Lung (tissue), 12 donors: ENCODE measurements around the gene ADAMTS9. TPM values are rescaled to one million over a fixed set of nuclear protein-coding genes. Genes with fewer than 3 reads are reported as not detected.

Experiments
- ATAC-seq: fragments of 200-7000 bp; cut with Tn5 transposase; one replicate; pipeline ENCODE4 v1.9.1; 2020; ENCODE audit warnings: moderate number of reproducible peaks; ENCODE audit not compliant: insufficient read depth, low FRiP score
- DNase-seq, 3 donors: peaks; one replicate each; pipeline ENCODE4 v3.0.0-alpha.2; 2013 to 2017
- H3K27ac ChIP-seq, 2 donors: one replicate each; pipeline ENCODE4 v1.5.1; 2013; ENCODE audit warnings: mild to moderate bottlenecking in 2 of 2, moderate library complexity in 2 of 2, control low read depth in 1 of 2, inconsistent platforms in 1 of 2, low read depth in 1 of 2, low read length in 1 of 2
- H3K27me3 ChIP-seq, 3 donors: one replicate each; pipeline ENCODE4 v1.5.1; 2013; ENCODE audit warnings: low read length in 2 of 3; ENCODE audit not compliant: control insufficient read depth in 3 of 3, insufficient read depth in 3 of 3
- H3K36me3 ChIP-seq, 4 donors: one replicate each; pipeline ENCODE4 v1.5.1; 2013; ENCODE audit warnings: low read length in 4 of 4, mild to moderate bottlenecking in 1 of 4, moderate library complexity in 1 of 4; ENCODE audit not compliant: control insufficient read depth in 4 of 4, insufficient read depth in 4 of 4
- H3K4me1 ChIP-seq, 5 donors: one replicate each; pipeline ENCODE4 v1.5.1; 2013; ENCODE audit warnings: low read length in 5 of 5, mild to moderate bottlenecking in 2 of 5, moderate library complexity in 1 of 5; ENCODE audit not compliant: control insufficient read depth in 5 of 5, insufficient read depth in 5 of 5
- H3K4me3 ChIP-seq: one replicate; pipeline ENCODE4 v1.5.1; 2013; ENCODE audit warnings: mild to moderate bottlenecking, control low read depth, moderate library complexity
- H3K9ac ChIP-seq, 2 donors: one replicate each; pipeline ENCODE4 v1.5.1; 2013; ENCODE audit warnings: low read length in 2 of 2, control low read depth in 1 of 2; ENCODE audit not compliant: insufficient read depth in 1 of 2
- H3K9me3 ChIP-seq, 4 donors: one replicate each; pipeline ENCODE4 v1.5.1; 2013; ENCODE audit warnings: low read length in 3 of 4, mild to moderate bottlenecking in 1 of 4, moderate library complexity in 1 of 4; ENCODE audit not compliant: control insufficient read depth in 4 of 4, insufficient read depth in 3 of 4
- WGBS, 2 donors: extraction: QIAGEN DNeasy Blood & Tissue Kit; methylation state at CpG; one replicate each; pipeline ENCODE4 v1.1.7; 2013; 5-methylcytosine and 5-hydroxymethylcytosine counted together
- polyA plus RNA-seq, 2 donors: library from polyadenylated mRNA; stranded (reverse); fragments of 200-250 nt; gene quantifications; one replicate each; pipeline ENCODE4 v1.2.1, GENCODE V29; 2013
- total RNA-seq, 2 donors: library from RNA; depleted of rRNA in 1 of 2; stranded (reverse); fragments of >200 nt in 1 of 2; gene quantifications; one replicate each; pipeline ENCODE4 v1.2.1, GENCODE V29; 2014 to 2021
- TF ChIP-seq, protein P1 (sequence below): IDR thresholded peaks from 2 replicates; pipeline ENCODE4 v1.5.1; 2012; ENCODE audit warnings: mild to moderate bottlenecking; ENCODE audit errors: control extremely low read depth, extremely low read depth
- donor health status: control.
- donor health status: control.
- donor health status: Bipolar disorder and iron deficiency.
- donor health status: healthy.
- donor health status: DM: yes; HTN: yes; CAD: no.

ADAMTS9 gene
- total and polyA plus RNA-seq, 4 donors, result 29.9 to 75.6 (median 42.9) TPM

DNA sequence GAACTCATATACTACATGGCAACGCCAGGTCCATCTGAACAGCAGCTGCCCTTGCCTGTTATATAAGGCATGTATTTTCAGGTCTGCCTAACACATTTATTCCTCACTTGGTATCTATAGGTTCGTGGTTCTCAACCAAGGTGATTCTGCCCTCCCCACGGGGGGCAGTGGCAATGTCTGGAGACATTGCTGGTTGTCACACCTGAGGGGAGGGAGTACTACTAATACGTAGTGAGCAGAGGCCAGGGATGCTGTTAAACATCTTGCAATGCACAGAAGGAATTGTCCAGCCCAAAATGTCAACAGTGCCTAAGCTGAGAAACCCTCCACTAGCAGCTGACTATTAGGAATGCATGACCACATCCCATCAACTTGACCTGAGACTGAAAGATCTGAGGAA, 32.6 kb downstream of the ADAMTS9 start:
- Histone ChIP-seq H3K36me3 (peaks cover 12 to 42% (median 15%) of the 10 kb centered on the region in 4 donors), H3K4me1 (peaks cover 0 to 7% (median 0%) of the 10 kb centered on the region in 5 donors), H3K27me3 (no peaks in the 10 kb centered on the region), H3K9ac (no peak overlapping the region), H3K9me3 (no peaks in the 10 kb centered on the region), H3K4me3 (no peak overlapping the region), H3K27ac (no peak overlapping the region)
- TF ChIP-seq, protein P1, sequence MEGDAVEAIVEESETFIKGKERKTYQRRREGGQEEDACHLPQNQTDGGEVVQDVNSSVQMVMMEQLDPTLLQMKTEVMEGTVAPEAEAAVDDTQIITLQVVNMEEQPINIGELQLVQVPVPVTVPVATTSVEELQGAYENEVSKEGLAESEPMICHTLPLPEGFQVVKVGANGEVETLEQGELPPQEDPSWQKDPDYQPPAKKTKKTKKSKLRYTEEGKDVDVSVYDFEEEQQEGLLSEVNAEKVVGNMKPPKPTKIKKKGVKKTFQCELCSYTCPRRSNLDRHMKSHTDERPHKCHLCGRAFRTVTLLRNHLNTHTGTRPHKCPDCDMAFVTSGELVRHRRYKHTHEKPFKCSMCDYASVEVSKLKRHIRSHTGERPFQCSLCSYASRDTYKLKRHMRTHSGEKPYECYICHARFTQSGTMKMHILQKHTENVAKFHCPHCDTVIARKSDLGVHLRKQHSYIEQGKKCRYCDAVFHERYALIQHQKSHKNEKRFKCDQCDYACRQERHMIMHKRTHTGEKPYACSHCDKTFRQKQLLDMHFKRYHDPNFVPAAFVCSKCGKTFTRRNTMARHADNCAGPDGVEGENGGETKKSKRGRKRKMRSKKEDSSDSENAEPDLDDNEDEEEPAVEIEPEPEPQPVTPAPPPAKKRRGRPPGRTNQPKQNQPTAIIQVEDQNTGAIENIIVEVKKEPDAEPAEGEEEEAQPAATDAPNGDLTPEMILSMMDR, result no peak
- no peak for ATAC-seq
- no peak for DNase-seq
- 89 to 91% methylated on average over 4 of the region's 4 CpGs for WGBS, 2 donors

DNA sequence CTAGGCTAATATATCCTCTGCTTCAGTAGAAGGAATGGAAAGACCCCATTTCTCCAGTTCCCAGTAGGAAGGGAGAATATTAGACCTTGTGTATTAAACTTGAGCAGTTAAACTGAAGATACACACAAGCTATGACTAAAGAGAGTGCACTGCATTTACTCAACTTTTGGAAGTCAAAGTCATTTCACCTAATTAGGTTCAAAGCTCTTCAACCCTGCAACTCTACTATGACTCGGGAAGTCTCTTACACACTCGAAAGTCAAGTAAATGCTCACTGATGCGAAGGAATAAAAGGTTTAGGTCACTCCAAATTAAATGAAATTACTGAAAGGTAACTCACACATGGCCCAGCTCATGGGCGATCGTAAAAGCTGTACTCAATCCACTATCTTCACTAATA, 33.8 kb downstream of the ADAMTS9 start:
- peaks cover 12 to 43% (median 23%) of the 10 kb centered on the region in 4 donors for H3K36me3 ChIP-seq
- WGBS, 2 donors, result 94 to 95% methylated on average over 5 of the region's 5 CpGs
- DNase-seq (no peak), ATAC-seq (no peak)
- no peak overlapping the region for H3K27ac ChIP-seq
- H3K9ac ChIP-seq, result no peak overlapping the region
- H3K4me3 ChIP-seq, result no peak overlapping the region
- H3K27me3 ChIP-seq, result no peaks in the 10 kb centered on the region
- peaks cover 0 to 7% (median 0%) of the 10 kb centered on the region in 5 donors for H3K4me1 ChIP-seq
- no peaks in the 10 kb centered on the region for H3K9me3 ChIP-seq
- TF ChIP-seq, protein P1, result no peak

DNA sequence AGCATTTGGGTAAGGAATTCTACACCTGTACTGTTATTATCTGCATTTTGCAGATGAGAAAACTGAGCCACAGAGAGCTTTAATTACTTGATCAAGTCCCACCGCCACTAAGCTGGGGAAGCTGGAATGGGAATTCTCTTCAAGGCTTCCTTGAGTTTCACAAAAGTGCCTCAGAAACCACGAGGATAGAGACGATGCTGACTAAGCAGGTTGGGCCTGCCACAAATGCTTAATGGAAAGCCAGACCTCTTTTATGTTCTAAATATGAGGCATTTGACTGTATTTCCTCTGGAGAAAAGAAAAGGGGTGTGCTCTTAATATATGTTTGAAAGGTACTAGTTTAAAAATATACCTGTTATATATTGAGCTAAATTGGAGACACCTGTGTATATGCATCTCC, 34.7 kb downstream of the ADAMTS9 start:
- TF ChIP-seq, protein P1, result no peak
- ATAC-seq, result no peak
- Histone ChIP-seq H3K9ac (no peak overlapping the region), H3K36me3 (peaks cover 12 to 38% (median 23%) of the 10 kb centered on the region in 4 donors), H3K27me3 (no peaks in the 10 kb centered on the region), H3K27ac (no peak overlapping the region), H3K4me3 (no peak overlapping the region), H3K4me1 (peaks cover 0 to 7% (median 0%) of the 10 kb centered on the region in 5 donors), H3K9me3 (no peaks in the 10 kb centered on the region)
- DNase-seq, result no peak
- WGBS, 2 donors, result 67 to 83% methylated on average over 3 of the region's 3 CpGs

DNA sequence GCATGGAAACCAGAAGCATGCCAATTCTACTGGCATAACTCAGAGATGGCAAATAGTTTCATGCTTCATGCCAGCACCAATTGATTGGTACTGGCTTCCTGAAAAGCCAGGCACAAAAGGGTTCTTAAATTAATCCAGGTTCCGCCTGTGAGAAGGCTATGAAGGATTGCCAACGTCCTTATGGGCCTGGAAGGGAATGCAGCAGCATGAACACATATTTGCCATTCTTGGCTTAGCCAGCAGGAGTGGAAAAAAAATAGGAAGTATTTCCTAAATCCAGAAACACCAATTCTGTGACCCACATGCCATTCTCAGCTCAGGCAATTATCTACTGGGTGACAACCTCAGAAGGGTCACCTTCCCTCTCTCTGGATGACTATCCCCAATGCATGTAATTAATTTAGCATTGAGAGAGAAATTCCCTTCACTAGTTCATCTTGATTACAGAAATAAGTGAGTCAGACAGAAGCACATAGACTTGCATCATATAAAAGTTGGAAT, 36.0 kb downstream of the ADAMTS9 start:
- peaks cover 9 to 40% (median 21%) of the 10 kb centered on the region in 4 donors for H3K36me3 ChIP-seq
- H3K27me3 ChIP-seq, result no peaks in the 10 kb centered on the region
- H3K4me1 ChIP-seq, result peaks cover 0 to 7% (median 0%) of the 10 kb centered on the region in 5 donors
- no peak overlapping the region for H3K9ac ChIP-seq
- DNase-seq (peak in 1 of 3 donors; percentile 32), ATAC-seq (no peak)
- 47 to 66% methylated on average over 2 of the region's 2 CpGs for WGBS, 2 donors
- TF ChIP-seq, protein P1, result no peak
- peak overlapping the region in 1 of 2 donors; percentile 9 for H3K27ac ChIP-seq
- H3K4me3 ChIP-seq, result no peak overlapping the region
- H3K9me3 ChIP-seq, result peaks cover 0 to 2% (median 0%) of the 10 kb centered on the region in 4 donors
